GM18519 (cell line): ENCODE data around the gene CADM2.

ENCODE experiments used
- ATAC-seq: cut with Tn5 transposase; IDR thresholded peaks from one replicate; pipeline ENCODE4 v1.9.1; 2021; ENCODE audit warnings: mild to moderate bottlenecking, moderate library complexity; ENCODE audit not compliant: unreplicated experiment, low FRiP score

CADM2 gene

DNA sequence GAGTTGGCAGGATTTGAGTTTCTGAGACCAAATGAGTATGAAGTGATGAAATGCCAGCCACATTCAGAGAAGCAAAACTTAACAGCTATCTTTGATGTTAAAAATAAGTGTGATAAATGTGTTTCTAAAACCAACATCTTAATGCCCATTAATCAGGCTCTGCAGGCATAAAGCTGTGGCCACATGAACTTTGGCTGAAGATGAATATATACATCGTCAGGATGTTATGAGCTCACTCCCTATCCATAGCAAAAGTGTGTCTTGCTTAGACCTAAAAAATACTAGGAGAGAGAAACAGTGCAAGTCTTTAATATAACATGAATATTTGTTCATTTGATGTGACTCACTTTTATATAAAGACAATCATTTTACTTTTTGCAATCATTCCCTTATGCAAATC, 218.0 kb downstream of the CADM2 start:
- ATAC-seq: no peak

DNA sequence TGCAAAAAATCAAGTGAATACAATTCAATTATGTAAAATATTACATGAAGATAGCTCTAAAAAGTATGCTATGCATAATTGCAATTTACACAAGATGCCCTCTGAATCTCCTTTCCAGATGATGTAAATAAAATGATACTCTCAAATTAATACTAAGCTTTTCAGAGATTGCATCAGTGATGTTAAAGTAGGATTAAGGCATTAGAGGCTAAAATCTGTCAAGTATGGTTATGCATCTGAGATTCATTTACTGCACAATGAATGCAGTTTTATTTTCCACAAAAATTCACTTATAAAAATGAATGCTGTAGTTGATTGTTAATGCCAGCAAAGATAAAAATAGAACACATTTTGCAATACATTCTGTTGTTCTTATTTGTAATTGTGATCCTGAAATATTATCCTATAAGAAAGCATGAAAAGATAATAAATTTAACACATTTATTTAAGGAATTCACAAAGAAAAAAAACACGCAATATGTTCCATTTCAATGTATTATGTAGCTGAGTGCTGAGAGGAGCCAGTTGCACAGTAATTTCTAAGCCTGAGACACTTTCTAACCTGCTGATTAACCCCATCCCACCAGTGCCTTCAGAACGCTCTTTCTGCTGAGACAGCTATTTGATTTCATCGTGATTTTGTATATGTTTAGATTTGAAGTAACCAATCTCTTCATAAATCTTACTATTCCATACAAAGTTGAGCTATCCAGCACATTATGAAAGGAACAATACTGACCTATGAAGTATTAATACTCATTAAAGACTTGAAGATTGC, 224.4 kb downstream of the CADM2 start:
- no peak for ATAC-seq

DNA sequence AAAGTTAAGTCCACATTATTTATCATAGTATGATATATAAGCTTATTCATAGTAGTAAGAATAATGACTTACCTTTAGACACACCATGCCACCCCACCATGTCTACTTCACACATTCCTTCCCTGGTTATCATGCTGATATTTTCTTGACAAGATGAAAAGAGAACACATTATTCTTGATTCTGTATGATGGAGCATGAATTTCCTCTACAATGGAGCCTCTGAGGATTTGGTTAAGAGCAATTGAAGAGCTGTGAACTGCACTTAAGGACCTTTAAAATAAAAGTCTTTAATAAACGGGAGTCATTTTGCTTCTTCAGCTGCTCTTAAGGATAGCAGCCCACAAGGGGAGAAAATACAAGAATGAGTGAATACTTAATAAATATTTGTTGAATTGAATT, 226.7 kb downstream of the CADM2 start:
- ATAC-seq: no peak

DNA sequence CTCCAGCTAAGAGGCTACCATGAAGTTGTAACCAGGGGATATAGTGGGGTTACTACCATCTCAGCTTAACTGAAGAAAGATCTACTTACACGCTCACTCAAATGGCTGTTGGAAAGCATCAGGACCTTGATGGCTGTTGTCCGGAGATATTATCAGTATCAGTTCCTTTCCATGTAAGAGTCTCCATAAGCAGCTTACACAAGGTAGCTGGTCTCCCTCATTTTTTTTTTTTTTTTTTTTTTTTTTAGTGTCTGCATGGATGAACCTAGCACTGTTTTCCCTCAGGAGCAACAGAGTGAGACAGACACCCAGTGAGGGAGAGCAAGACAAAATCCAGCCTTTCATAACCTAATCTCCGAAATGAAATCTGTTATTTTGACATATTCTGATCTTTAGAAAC, 230.9 kb downstream of the CADM2 start:
- ATAC-seq: no peak

DNA sequence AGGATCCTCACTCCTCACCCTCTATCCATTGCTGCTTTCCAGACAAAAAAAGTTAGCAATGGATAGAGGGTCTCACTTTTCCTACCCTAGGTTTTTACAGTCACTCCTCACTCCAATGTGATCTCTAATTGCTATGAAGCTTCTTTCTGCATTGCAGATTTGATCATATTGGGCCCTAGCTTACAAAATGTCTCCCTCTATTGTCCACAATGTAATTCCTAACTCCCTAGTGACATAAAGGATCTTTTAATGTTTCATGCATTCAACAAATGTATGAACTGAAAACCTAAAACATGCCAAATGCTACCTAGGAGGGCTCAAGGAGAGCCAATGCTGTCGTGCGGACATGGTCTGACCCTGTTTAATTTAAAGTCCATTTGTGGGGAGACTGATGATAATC, 234.8 kb downstream of the CADM2 start:
- no peak for ATAC-seq

DNA sequence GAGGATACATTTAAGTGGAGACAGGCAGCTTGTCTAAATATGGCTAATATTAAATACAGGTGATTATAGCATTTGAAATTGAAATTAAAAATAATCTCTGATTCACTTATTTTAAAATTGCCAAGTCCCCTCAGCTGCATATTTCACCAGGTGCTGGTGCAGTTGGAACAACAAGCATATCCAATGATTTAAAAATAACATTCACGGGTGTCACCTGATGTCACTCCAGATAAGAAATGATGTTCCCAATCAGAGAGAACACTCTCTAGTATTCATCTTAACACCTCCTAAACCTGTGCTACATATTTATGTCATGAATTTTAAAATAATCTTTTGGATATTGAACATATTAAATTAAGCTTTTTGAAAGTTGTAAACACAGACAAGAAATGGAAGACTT, 249.9 kb downstream of the CADM2 start:
- no peak for ATAC-seq

DNA sequence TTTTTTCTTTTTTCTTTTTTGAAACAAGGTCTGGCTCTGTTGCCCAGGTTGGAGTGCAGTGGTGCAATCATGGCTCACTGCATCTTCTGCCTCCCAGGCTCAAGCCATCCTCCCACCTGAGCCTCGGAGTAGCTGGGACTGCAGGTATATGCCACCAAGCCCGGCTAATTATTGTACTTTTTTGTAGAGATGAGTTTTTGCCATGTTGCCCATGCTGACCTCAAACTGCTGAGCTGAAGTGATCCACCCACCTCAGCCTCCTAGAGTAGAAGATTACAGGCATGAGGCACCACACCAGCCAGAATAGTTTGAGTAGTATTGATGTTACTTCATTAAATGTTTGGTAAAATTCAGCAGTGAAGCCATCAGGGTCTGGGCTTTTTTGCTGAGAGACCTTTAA, 251.8 kb downstream of the CADM2 start:
- ATAC-seq: no peak

DNA sequence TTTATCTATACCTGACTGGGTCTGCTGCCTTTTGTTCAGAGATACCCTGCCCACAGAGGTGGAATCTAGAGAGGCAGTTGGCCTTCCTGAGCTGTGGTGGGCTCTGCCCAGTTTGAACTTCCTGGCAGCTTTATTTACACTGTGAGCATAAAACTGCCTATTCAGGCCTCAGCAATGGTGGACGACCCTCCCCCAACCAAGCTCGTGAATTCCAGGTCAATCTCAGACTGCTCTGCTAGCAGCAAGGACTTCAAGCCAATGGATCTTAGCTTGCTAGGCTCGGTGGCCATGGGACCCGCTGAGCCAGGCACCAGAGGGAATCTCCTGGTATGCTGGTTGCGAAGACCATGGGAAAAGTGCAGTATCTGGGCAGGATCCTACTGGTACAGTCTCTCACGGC, 270.2 kb downstream of the CADM2 start:
- no peak for ATAC-seq

DNA sequence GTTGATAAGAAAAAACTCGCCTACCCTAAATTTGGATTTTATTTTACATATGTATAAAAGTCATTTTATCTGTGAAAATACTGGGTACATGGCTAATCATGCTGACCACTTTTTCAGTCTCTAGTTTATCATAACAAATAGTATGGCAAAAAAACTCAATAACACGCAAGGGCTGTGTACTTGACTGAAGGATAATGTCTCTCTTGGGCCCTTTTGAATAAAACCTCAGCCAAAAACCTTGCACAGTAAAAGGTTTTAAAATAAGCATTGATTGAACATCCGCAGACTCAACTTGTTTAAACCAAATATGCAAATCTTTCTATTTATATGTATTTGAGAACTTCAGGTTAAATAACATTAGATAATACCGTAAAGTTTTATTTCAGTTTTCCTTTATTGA, 285.3 kb downstream of the CADM2 start:
- no peak for ATAC-seq

DNA sequence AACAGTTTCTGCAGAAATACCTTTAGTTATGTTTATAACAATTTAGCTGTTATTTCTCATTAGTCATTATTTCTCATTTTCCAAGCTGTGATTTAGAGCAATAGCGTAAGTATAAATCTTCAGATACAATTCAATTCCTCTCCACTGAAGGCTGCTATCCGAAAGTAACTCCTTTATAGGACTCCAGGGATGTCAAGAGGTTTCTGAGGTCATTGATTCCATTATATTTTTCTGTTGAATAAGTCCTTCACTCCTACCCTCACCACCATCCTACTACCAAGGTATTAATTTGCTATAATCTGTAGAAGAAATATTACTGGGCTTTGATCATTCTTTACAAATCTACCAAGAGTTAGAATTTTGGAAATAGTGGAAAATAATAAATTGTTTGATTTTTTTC, 285.7 kb downstream of the CADM2 start:
- ATAC-seq: no peak

DNA sequence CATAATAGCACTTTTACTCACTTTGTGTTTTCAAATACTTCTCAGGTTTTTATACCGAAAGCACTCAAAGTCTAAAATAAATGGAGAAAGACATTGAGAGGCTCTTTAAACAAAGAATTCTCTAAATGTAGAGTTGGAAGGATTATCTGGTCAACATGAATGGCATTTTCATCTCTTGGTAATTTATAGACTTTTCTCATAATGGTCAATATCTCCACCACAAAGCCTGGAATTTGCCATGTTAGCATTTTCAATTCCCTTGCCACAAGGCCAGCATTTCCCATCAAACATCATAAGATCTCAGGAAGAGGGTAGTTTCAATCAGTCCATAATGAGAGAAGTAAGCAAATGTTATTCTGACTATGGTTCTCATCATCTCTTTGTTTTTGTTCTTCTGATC, 293.0 kb downstream of the CADM2 start:
- ATAC-seq: no peak

DNA sequence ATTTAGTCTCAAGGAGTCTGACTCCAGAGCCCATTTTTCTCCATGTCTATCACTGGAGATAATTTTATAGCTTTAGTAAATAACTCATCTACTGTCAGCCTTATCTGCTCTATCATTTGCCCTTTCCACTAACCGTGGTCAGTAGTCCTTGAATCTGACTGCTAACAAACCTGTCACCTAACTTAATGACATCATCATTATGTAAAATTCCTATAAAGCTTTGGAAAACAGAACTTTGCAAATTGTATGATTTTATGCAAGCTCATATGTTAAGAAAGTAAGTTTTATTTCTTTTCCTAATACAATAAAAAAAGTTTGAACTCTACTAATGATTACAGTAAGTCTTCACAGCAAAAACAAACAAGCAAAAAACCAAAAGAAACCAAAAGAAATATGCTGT, 293.9 kb downstream of the CADM2 start:
- no peak for ATAC-seq

DNA sequence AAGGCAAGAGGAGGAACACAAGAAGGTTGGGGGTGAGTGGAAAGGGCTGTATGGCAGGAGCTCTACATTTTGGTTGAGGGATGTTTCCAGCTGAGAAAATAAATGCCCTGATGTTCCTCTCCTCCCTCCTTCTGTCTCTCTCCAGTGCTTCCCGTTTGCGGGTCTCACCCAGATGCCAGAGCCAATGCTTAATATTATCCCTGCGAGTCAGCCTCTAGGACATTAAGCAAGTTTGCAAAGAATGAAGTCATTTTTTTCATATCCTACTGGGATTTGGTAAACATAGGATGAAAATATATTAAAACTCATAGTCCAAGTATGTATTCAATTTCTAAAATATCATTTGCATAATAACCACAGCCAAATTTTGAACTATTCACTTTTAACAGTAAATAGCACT, 295.9 kb downstream of the CADM2 start:
- no peak for ATAC-seq

DNA sequence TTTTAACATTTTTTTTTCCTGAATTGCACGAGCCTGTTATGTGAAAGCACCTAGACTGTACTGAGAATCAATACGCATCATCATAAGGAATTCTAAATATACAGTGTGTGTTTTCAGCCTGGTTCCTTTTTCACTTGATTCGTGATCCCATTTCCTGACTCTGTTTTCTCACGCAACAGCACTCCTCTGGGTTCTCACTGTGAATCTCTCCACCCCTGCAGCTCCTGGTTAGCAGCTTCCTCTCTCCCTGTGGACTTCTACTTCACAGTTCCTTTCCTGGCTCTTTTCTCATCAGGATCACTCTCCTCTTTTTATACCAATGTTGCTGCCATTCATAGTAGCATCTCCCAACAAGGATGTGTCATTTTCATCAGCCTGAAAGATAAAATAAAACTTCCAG, 297.2 kb downstream of the CADM2 start:
- no peak for ATAC-seq

DNA sequence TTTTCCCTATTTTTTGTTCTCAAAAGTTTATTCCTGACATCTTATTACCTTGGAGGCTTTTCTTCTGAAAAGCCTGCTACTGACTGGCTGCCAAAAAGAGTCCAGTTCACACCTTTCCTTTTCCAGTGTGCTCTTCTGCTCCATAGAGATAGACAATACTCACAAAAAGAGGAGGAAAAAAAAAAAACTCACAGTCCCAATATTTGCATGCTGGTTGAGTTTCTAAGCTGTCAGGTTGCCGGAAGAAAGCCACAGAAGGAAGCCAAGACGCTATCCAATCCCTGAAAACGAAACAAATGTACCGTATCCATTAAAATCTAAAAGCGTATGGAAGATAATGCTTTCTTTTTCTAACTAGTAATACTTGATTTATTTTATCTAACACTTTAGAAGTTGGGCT, 299.5 kb downstream of the CADM2 start:
- ATAC-seq: no peak

DNA sequence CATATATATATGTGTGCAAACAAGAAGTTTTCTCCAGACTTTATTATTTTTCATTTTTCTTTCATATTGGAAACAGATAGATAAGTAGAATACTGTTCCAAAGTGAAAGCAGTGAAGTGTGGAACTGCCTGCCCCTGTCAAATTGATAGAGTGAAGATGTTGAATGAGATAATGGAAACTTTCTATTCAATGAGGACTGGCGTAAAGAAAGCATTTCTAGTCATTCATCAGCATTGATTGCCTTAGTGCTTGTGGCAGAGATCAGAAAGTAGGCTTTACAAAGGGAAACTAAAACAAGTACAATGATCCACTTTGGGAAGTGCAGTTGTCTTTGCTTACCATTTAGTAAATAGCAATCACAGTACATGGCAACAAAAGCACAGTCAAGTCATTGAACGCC, 300.0 kb downstream of the CADM2 start:
- ATAC-seq: no peak

DNA sequence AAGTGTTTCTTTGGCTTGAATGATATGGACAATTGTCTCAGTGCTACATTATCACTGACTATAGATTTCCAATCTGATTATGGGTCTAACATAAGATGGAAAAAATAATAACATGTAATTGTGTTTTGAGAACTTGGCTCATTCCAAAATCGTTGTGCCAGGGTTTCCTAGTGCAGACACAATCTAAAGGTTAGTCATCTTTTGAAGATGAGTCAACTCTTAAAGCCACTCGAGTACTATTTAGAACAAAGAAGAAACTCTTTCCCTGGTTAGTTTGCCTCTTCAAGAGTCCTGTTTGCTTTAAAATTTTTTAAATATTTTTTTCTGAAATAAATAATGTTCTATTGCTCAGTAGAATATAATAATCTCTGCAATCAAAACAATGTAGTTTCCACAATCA, 301.0 kb downstream of the CADM2 start:
- no peak for ATAC-seq

DNA sequence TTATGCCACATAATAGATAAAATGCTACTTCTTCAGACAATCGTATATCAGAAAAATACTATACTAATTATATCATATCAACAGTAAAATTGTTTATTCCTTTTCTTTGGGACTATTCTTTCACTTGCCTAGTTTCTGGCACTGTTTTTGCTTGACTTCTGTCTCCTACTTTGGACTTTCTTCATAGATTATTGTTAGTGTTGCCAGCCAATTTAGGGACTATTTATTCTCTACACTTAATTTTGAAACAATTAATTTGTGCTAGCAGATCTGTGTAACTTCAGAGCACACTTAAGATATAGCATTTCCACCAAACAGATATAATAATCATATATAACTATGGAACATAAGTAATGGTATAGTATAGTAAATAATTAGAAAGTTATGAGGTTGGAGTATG, 305.6 kb downstream of the CADM2 start:
- ATAC-seq: no peak

DNA sequence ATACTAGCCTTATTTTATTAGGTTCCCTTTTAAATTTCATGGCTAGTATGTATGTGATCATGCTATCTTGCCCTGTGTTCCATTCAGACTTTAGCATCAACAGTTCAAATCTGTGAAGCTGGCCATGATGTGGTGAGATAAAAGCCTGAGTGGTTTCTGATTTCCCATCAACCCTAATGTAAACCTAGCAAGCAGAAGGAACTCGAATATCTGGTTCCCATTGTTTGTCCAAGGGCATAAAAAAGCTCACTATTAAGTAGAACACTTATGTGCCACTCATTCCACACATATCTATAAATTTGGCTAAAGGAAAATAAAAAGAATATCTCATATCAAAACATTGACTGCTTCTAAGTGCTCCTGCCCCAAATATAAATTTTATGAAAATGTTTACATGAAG, 311.7 kb downstream of the CADM2 start:
- no peak for ATAC-seq

DNA sequence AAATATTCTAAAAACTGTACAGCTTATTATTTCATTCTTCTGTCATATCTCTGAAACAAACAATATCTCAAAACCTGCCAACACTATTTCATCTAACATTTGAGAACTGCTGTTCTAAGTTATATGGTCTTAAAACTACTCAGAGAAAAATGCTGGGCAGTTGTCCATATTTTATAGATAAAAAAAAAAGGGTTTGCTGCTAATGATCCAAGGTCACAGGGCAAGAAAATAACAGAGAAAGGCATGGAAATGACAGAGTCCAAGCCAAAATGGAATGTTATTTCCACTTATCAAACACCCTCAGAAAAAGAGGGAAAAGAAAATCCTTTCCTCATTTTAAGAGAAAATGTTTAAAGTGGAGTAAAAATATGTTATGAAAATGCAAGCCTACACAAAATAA, 313.1 kb downstream of the CADM2 start:
- no peak for ATAC-seq

DNA sequence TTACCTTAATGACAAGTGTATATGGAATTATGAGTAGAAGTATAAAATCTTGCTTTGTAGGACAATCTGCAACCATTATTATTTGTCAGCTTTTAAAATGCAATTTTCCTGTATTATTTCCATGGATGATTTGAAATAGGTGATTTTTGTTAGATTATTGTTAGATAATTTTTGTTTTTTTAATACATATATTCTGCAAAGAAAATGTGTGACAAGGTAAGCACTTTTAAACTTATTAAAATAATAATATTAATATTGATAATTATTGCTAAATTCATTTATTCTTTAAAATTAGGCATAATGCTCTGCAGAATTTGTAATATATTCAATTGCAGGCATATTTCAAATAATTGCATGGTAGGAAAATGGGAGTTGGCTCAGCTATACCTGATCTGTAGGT, 329.5 kb downstream of the CADM2 start:
- no peak for ATAC-seq

DNA sequence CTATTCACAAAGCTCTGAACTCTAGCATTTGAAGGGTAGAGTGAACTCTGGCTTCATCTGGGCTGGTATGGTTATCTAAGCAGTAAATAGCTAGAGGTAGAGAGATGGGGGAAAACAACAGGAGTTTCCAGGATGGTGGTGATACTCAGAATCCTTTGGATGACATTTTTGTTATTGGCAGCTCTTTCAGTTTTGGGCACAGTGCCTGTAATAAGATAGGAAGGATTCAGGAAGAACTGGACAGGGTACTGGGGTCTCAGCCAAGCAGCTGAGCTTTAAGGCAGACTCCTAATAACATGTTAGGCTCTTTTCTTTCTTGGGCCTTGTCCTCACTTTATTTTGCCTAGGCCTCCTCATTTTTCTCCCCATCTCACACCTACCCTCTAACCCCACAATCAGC, 338.5 kb downstream of the CADM2 start:
- ATAC-seq: no peak

DNA sequence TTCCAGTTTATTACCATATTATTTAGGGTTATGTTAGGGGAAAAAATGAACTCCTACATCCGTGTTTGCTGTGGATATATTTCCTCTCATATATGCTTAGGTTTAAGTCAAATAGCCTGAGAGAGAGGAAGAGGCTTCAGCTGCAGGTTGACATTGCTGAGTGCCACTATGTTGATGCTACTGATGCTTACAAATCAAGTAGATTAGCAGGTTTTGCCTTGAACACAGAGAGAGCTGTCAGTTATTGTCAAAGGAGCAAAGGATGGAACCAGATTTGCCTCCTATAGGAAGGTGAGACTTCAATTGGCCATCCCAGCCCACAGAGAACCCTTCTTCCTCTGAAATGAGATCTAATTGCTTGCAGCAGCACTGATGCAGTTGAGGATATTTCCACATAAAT, 339.2 kb downstream of the CADM2 start:
- ATAC-seq: no peak
